T-cell (primary cell): ENCODE results near the gene CBY1. TPM values are rescaled to one million over a fixed set of nuclear protein-coding genes. Genes with fewer than 3 reads are reported as not detected.

Experiments used
- ATAC-seq, 4 experiments: fragments of 200-7000 bp in 3 of 4; fragments of 150-1000 bp in 1 of 4; cut with Tn5 transposase; replicated peaks in 1 of 4; 1 replicate in 3 of 4; 2 replicates in 1 of 4; pipeline ENCODE4 v1.10.0; 2021; ENCODE audit warnings: moderate library complexity in 3 of 4, mild to moderate bottlenecking in 2 of 4, moderate number of reproducible peaks in 1 of 4
- CTCF ChIA-PET, 2 donors: fragments of 300-600 bp; sonication (Branson Sonifier 250); formaldehyde crosslinking; loops; one replicate each; lab custom pipeline; 2022; ENCODE audit warnings: antibody characterized with exemption in 2 of 2; lab: Charles Lee
- POLR2A ChIA-PET, 2 donors: fragments of 300-600 bp; sonication (Branson Sonifier 250); formaldehyde crosslinking; loops; one replicate each; lab custom pipeline; 2022; ENCODE audit warnings: antibody characterized with exemption in 2 of 2; lab: Charles Lee
- DNase-seq, 35 experiments: peaks; one replicate each; pipeline versions ENCODE4 v3.0.0 to v3.0.0-alpha.2; 2013 to 2023
- H3K27ac ChIP-seq: one replicate; pipeline ENCODE4 v1.5.1; 2013; ENCODE audit warnings: low read length
- H3K27me3 ChIP-seq, 2 experiments: replicated peaks in 1 of 2; 1 replicate in 1 of 2; 2 replicates in 1 of 2; pipeline versions ENCODE4 v1.6.1 to v1.7.0; 2013; ENCODE audit warnings: low read length in 1 of 2, mixed read lengths in 1 of 2; ENCODE audit not compliant: control insufficient read depth in 2 of 2, insufficient read depth in 2 of 2; ENCODE audit errors: extremely low read depth in 1 of 2
- H3K36me3 ChIP-seq, 2 donors: 1 replicate in 1 of 2; 2 replicates in 1 of 2; pipeline versions ENCODE4 v1.6.1 to v1.7.0; 2013; ENCODE audit warnings: low read length in 1 of 2; ENCODE audit not compliant: control insufficient read depth in 2 of 2, insufficient read depth in 1 of 2; ENCODE audit errors: extremely low read depth in 1 of 2
- H3K4me1 ChIP-seq, 2 experiments: 1 replicate in 1 of 2; 2 replicates in 1 of 2; pipeline versions ENCODE4 v1.6.1 to v1.7.0; 2013; ENCODE audit warnings: low read length in 2 of 2, mixed read lengths in 1 of 2; ENCODE audit not compliant: insufficient read depth in 2 of 2, control insufficient read depth in 1 of 2; ENCODE audit errors: extremely low read depth in 1 of 2
- H3K4me3 ChIP-seq, 2 donors: 1 replicate in 1 of 2; 2 replicates in 1 of 2; pipeline versions ENCODE4 v1.5.1 to v1.7.0; 2013; ENCODE audit warnings: mild to moderate bottlenecking in 2 of 2, low read length in 1 of 2, moderate library complexity in 1 of 2; ENCODE audit not compliant: control insufficient read depth in 1 of 2; ENCODE audit errors: extremely low read depth in 1 of 2
- H3K9me3 ChIP-seq: 2 replicates; pipeline ENCODE4 v1.7.0; 2013
- H3K27ac Mint-ChIP-seq, 2 donors: one replicate each; pipeline ENCODE4 v1.8.0; 2020 to 2021; ENCODE audit warnings: mild to moderate bottlenecking in 2 of 2, mixed read lengths in 2 of 2
- H3K27me3 Mint-ChIP-seq, 2 donors: one replicate each; pipeline ENCODE4 v1.8.0; 2021 to 2022; ENCODE audit warnings: mixed read lengths in 2 of 2
- H3K36me3 Mint-ChIP-seq: one replicate; pipeline ENCODE4 v1.8.0; 2021; ENCODE audit warnings: mixed read lengths
- H3K4me1 Mint-ChIP-seq, 3 donors: one replicate each; pipeline ENCODE4 v1.8.0; 2020 to 2022; ENCODE audit warnings: mixed read lengths in 3 of 3, mild to moderate bottlenecking in 1 of 3
- H3K4me3 Mint-ChIP-seq, 3 donors: one replicate each; pipeline ENCODE4 v1.8.0; 2020 to 2022; ENCODE audit warnings: mild to moderate bottlenecking in 3 of 3, mixed read lengths in 3 of 3, moderate library complexity in 3 of 3
- H3K9me3 Mint-ChIP-seq, 3 donors: one replicate each; pipeline ENCODE4 v1.8.0; 2020 to 2022; ENCODE audit warnings: mixed read lengths in 3 of 3
- WGBS: methylation state at CpG from one replicate; pipeline ENCODE4 v1.1.5; 2013; ENCODE audit warnings: missing lambda C conversion rate; ENCODE audit not compliant: insufficient coverage; 5-methylcytosine and 5-hydroxymethylcytosine counted together
- total RNA-seq, 35 experiments: library from RNA in 6 of 35; stranded (reverse) in 6 of 35; fragments of 120-200 nt in 1 of 35; gene quantifications; one replicate each; pipeline versions ENCODE4 v1.2.1 to v1.2.4 and lab custom pipeline; 2013 to 2026

The CBY1 gene
- total RNA-seq, 5 donors from 2014 or later (not counting 1 experiment from before 2014, with no cell fraction given), result 10.3 to 32.0 (median 27.8) TPM

DNA sequence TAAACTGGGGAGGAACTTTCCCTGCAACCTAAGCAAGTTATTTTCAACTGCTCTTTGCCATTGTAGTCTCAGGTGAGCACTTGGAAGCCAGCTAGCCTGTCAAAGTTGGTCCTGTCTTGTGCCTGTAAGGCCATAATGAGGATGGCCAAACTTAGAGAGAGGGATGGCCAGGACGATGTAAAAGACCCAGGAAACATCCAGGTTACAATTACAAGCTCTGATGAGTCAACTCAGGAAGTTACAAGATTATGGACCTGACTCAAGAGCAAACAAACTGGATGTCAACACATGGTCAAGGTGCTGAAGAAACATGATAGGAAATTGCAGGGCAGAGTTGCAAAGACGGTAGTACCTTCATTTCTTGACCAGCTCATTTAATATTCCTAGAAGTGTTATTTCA, 50.9 kb downstream of the CBY1 start:
- H3K4me1 ChIP-seq, result peaks cover 26 to 39% of the 10 kb centered on the region in 2 experiments
- ATAC-seq (no peak), DNase-seq (no peak)
- no CpG with 5 or more reads among the region's 2 CpGs for WGBS
- peaks cover 59 to 65% (median 64%) of the 10 kb centered on the region in 3 donors for H3K4me1 Mint-ChIP-seq
- H3K27ac ChIP-seq, result no peak overlapping the region
- H3K9me3 ChIP-seq, result no peaks in the 10 kb centered on the region
- POLR2A ChIA-PET, result interaction anchor here in 1 of 2 donors (1.9 kb wide), 1 partner anchor 26 kb away, joined by 7 read pairs; the partner anchor contains the start of gene TOMM22
- CTCF ChIA-PET, result interaction anchor here (1.2 to 3.6 kb wide), 4 partner anchors 15 to 26 kb away, joined by 3 to 17 read pairs (median 6); partner anchors contain the start of gene TOMM22 (in 2 of the 2)
- no peaks in the 10 kb centered on the region for H3K27me3 ChIP-seq
- H3K4me3 Mint-ChIP-seq, result peak overlapping the region; percentile 89 to 90 (median 90)
- H3K36me3 ChIP-seq, result peaks cover 0 to 28% of the 10 kb centered on the region in 2 donors
- no peaks in the 10 kb centered on the region for H3K27me3 Mint-ChIP-seq
- peak overlapping the region in 1 of 2 donors; percentile 92 for H3K4me3 ChIP-seq
- peak overlapping the region; percentile 81 to 83 for H3K27ac Mint-ChIP-seq
- peaks cover 32% of the 10 kb centered on the region for H3K36me3 Mint-ChIP-seq
- no peaks in the 10 kb centered on the region for H3K9me3 Mint-ChIP-seq

- Mint-ChIP-seq H3K4me1 (peaks cover 66 to 71% (median 71%) of the 10 kb centered on the region in 3 donors), H3K36me3 (peaks cover 38% of the 10 kb centered on the region), H3K9me3 (no peaks in the 10 kb centered on the region), H3K4me3 (peak overlapping the region; percentile 89 to 90 (median 90)), H3K27ac (peak overlapping the region; percentile 1 to 12), H3K27me3 (no peaks in the 10 kb centered on the region)
- Histone ChIP-seq H3K27ac (no peak overlapping the region), H3K4me3 (no peak overlapping the region), H3K9me3 (no peaks in the 10 kb centered on the region), H3K27me3 (no peaks in the 10 kb centered on the region), H3K4me1 (peaks cover 26 to 42% of the 10 kb centered on the region in 2 experiments), H3K36me3 (peaks cover 2 to 34% of the 10 kb centered on the region in 2 donors)
- WGBS, result 71% methylated on average over 1 of the region's 3 CpGs
- CTCF ChIA-PET, result interaction anchor here in 1 of 2 donors (1.3 to 3.6 kb wide), 3 partner anchors 14 to 26 kb away, joined by 6 to 17 read pairs (median 7); partner anchors contain the start of gene TOMM22
- ATAC-seq (no peak), DNase-seq (no peak)
- POLR2A ChIA-PET, result interaction anchor here (0.6 to 1.9 kb wide), 2 partner anchors 26 to 51 kb away, joined by 3 to 7 read pairs; partner anchors contain the start of gene TOMM22 (in 1 of the 2)
Observed at GRCh38 chr22:38707984-38708383, 51.5 kb downstream of the CBY1 start.

DNA sequence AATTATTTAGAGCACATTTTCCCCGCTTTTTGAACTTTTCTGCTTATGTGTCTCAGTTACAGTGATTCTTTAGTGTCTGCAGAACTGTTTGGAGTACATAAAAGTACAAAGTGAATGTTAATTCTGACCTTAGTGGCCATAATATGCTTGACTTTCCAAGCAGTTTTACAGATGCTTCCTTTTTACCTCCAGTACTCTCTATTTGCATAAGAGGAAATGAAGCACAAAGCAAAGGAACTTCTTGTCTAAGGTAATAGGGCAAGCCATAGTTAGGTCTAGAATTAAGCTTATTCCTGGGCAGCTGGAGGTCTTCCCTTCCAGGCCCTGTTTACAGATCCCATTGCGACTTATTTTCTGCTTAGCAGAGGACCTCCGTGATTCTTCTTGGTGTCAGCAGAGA, 52.9 kb downstream of the CBY1 start:
- peaks cover 47% of the 10 kb centered on the region for H3K36me3 Mint-ChIP-seq
- no peaks in the 10 kb centered on the region for H3K9me3 ChIP-seq
- peak overlapping the region in 2 of 3 donors; percentile 47 to 90 for H3K4me3 Mint-ChIP-seq
- H3K36me3 ChIP-seq, result peaks cover 4 to 34% of the 10 kb centered on the region in 2 donors
- DNase-seq, result no peak
- no peaks in the 10 kb centered on the region for H3K27me3 ChIP-seq
- POLR2A ChIA-PET, result interaction anchor here in 1 of 2 donors (0.8 kb wide), 1 partner anchor 15 kb away, joined by 3 read pairs; no protein-coding TSS in a partner anchor
- WGBS, result 94% methylated on average over 2 of the region's 3 CpGs
- H3K27me3 Mint-ChIP-seq, result no peaks in the 10 kb centered on the region
- peak overlapping the region; percentile 57 to 76 for H3K27ac Mint-ChIP-seq
- no peak overlapping the region for H3K27ac ChIP-seq
- no peaks in the 10 kb centered on the region for H3K9me3 Mint-ChIP-seq
- ATAC-seq, result no peak
- peaks cover 77 to 84% (median 78%) of the 10 kb centered on the region in 3 donors for H3K4me1 Mint-ChIP-seq
- H3K4me3 ChIP-seq, result no peak overlapping the region
- CTCF ChIA-PET, result interaction anchor here in 1 of 2 donors (0.5 kb wide), 1 partner anchor 295 kb away, joined by 3 read pairs; no protein-coding TSS in a partner anchor
- peaks cover 26 to 51% of the 10 kb centered on the region in 2 experiments for H3K4me1 ChIP-seq

DNA sequence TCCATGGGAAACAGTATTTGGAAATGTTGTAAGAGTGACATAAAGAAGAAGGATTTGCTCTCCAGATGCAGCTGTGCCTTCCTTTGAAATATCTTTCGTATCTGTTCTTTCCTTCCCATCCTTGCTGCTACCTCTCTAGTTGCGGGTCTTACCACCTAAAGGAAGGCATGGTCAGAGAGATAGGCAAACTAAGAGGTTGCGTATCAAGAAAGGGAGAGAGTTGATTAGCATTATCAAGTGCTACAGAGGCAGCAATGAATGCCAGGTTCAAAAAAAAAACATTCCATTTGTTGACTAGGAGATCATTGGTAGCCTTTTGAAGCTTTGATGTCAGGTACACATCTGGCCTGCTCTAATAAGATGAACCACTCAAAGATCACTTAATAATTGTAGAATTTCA, 53.9 kb downstream of the CBY1 start:
- Mint-ChIP-seq H3K36me3 (peaks cover 50% of the 10 kb centered on the region), H3K4me3 (no peak overlapping the region), H3K27me3 (no peaks in the 10 kb centered on the region), H3K9me3 (no peaks in the 10 kb centered on the region), H3K27ac (peak overlapping the region in 1 of 2 donors; percentile 39), H3K4me1 (peaks cover 78 to 88% (median 79%) of the 10 kb centered on the region in 3 donors)
- no peaks in the 10 kb centered on the region for H3K27me3 ChIP-seq
- peaks cover 20 to 46% of the 10 kb centered on the region in 2 experiments for H3K4me1 ChIP-seq
- H3K9me3 ChIP-seq, result no peaks in the 10 kb centered on the region
- no peak for ATAC-seq
- ChIA-PET CTCF (interaction anchor here in 1 of 2 donors (0.7 kb wide), 1 partner anchor 14 kb away, joined by 3 read pairs; no protein-coding TSS in a partner anchor), POLR2A (interaction anchor here (0.5 to 0.6 kb wide), 2 partner anchors 46 to 133 kb away, joined by 3 read pairs; partner anchors contain the start of gene SUN2 (in 1 of the 2))
- peaks cover 4 to 42% of the 10 kb centered on the region in 2 donors for H3K36me3 ChIP-seq
- no peak overlapping the region for H3K4me3 ChIP-seq
- 100% methylated on average over 1 of the region's 3 CpGs for WGBS
- DNase-seq, result no peak
- no peak overlapping the region for H3K27ac ChIP-seq

DNA sequence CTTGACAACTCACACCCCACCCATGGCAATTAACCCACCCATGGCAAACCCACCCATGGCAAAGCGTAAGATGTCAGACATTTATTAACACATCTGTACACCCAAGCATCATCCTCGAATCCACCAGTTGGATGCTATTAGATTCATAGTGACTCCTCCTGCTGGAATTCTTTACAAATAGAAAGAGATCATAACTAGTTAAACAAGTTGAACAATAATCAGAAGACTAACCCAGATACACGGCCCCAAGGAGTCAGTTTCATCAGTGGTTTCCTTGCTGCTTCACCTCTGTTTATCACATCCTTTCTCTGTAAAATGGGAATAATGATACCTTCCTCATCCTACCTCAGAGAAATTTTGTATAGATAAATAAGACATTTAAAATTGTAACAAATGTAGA, 54.4 kb downstream of the CBY1 start:
- H3K4me1 ChIP-seq, result peaks cover 20 to 48% of the 10 kb centered on the region in 2 experiments
- no peak for DNase-seq
- H3K27ac Mint-ChIP-seq, result peak overlapping the region in 1 of 2 donors; percentile 39
- no peak overlapping the region for H3K27ac ChIP-seq
- no peak for ATAC-seq
- no CpG with 5 or more reads among the region's 3 CpGs for WGBS
- ChIA-PET CTCF (no interaction called here), POLR2A (interaction anchor here (0.5 to 0.6 kb wide), 2 partner anchors 45 to 134 kb away, joined by 3 read pairs; partner anchors contain the start of gene SUN2 (in 1 of the 2))
- no peaks in the 10 kb centered on the region for H3K27me3 Mint-ChIP-seq
- H3K4me3 Mint-ChIP-seq, result no peak overlapping the region
- H3K9me3 ChIP-seq, result no peaks in the 10 kb centered on the region
- H3K27me3 ChIP-seq, result no peaks in the 10 kb centered on the region
- H3K4me3 ChIP-seq, result no peak overlapping the region
- H3K36me3 ChIP-seq, result peaks cover 5 to 47% of the 10 kb centered on the region in 2 donors
- H3K9me3 Mint-ChIP-seq, result no peaks in the 10 kb centered on the region
- H3K4me1 Mint-ChIP-seq, result peaks cover 79 to 90% (median 80%) of the 10 kb centered on the region in 3 donors
- peaks cover 50% of the 10 kb centered on the region for H3K36me3 Mint-ChIP-seq

DNA sequence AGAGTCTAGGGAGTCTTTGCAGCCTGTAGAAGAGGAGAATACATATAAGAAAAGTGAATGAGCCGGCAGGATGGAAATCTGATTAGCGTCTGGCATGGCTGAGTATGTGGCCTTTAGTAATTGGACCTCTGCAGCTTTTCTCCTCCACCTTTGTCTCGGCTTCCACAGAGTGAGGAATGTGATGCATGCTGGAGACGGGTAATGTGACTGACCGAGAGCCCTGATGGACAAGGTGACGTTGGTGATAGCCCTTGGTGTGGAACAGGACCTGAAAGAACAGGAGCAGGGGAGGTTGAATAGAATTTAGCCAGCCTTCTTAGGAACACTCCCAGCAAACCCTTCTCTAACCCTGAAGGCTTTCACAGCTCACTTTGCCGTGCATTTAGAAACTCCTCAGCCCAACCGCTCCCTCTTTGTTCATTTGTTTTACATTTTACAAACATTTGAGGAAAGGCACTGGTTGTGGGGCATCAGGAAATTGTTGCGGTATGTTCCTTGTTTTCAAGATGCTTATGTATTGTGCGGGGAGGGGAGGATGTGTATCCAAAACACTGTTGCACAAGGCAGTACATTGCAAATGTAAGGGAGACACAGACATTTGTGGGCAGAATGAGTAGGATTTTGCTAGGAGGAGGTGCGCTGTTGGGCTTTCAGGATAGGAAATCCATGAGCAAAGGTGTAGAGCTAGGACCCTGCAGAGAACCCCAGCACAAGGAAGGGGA, 56.2 kb downstream of the CBY1 start:
- ATAC-seq, result no peak
- Mint-ChIP-seq H3K36me3 (peaks cover 60% of the 10 kb centered on the region), H3K27ac (peak overlapping the region; percentile 22 to 76), H3K9me3 (no peaks in the 10 kb centered on the region), H3K27me3 (no peaks in the 10 kb centered on the region), H3K4me1 (peaks cover 68 to 85% (median 72%) of the 10 kb centered on the region in 3 donors), H3K4me3 (peak overlapping the region in 1 of 3 donors; percentile 10)
- Histone ChIP-seq H3K27me3 (no peaks in the 10 kb centered on the region), H3K9me3 (no peaks in the 10 kb centered on the region), H3K36me3 (peaks cover 10 to 65% of the 10 kb centered on the region in 2 donors), H3K27ac (no peak overlapping the region), H3K4me1 (peaks cover 13 to 42% of the 10 kb centered on the region in 2 experiments), H3K4me3 (no peak overlapping the region)
- DNase-seq, result no peak
- 97% methylated on average over 4 of the region's 11 CpGs for WGBS
- CTCF ChIA-PET, result no interaction called here
- POLR2A ChIA-PET, result interaction anchor here in 1 of 2 donors (0.6 to 0.7 kb wide), 2 partner anchors 18 to 223 kb away, joined by 3 to 6 read pairs; no protein-coding TSS in a partner anchor
